ENCODE results near the gene STPG4. TPM values are rescaled to one million over a fixed set of nuclear protein-coding genes. Genes with fewer than 3 reads are reported as not detected.

The STPG4 gene
- total RNA-seq, 1 experiment from 2014 or later: 0.79 TPM

DNA sequence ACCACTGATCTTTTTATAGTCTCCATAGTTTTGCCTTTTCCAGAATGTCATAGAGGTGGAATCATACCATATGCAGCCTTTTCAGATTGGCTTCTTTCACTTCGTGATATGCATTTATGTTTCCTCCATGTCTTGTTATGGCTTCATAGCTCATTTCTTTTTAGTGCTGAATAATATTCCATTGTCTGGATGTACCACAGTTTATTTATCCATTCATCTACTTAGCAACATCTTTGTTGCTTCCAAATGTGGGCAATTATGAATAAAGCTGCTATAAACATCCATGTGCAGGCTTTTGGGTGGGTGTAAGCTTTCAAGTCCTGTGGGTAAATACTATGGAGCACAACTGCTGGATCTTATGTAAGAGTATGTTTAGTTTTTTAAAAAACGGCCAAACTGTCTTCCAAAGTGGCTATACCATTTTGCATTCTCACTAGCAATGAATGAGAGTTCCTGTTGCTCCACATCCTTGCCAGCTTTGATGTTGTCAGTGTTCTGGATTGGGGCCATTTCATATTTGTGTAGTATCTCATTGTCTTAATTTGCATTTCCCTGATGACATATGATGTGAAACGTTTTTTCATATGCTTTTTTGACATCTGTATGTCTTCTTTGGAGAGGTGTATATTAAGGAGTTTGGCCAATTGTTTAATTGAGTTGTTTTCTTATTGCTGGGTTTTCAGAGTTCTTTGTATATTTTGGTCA, 20.6 kb downstream of the STPG4 start:
- peaks cover 20% of the 10 kb centered on the region for H3K4me1 Mint-ChIP-seq (ENCODE audit: low read depth, unreplicated experiment)
- H3K4me3 Mint-ChIP-seq (ENCODE audit: unreplicated experiment): no peak overlapping the region
- ChIA-PET CTCF (interaction anchor here (1.2 kb wide), 1 partner anchor 188 kb away, joined by 3 read pairs; no protein-coding TSS in a partner anchor), POLR2A (no interaction called here)
- intact Hi-C loops (cut with micrococcal nuclease; ENCODE audit: unreplicated experiment): no loop called here
- H3K27me3 Mint-ChIP-seq (ENCODE audit: insufficient read depth, unreplicated experiment): no peaks in the 10 kb centered on the region
- Histone ChIP-seq H3K4me1 (peaks cover 2% of the 10 kb centered on the region; the same call in 1 of the 2 replicates), H3K36me3 (ENCODE audit: control insufficient read depth, insufficient read depth, low read length) (no peaks in the 10 kb centered on the region), H3K4me3 (ENCODE audit: low read depth, low read length) (no peak overlapping the region), H3K9me3 (no peaks in the 10 kb centered on the region), H3K27me3 (replicated peaks; ENCODE audit: control insufficient read depth, insufficient read depth, low read length) (no peaks in the 10 kb centered on the region)
- peaks cover 6% of the 10 kb centered on the region for H3K36me3 Mint-ChIP-seq (ENCODE audit: insufficient read depth, unreplicated experiment)
- DNase-seq: no peak
- H3K27ac Mint-ChIP-seq (ENCODE audit: unreplicated experiment): no peak overlapping the region
- peaks cover 14% of the 10 kb centered on the region for H3K9me3 Mint-ChIP-seq (ENCODE audit: unreplicated experiment)
- no TSS peak for BruUV-seq (replicated peaks)
- TF ChIP-seq CTCF (IDR thresholded peaks at IDR 0.05; ENCODE audit: insufficient read depth in 1 of 2, low read depth in 1 of 2, low read length in 1 of 2, severe bottlenecking in 1 of 2, unreplicated experiment in 1 of 2): no peak

- DNase-seq: peak in 1 of 2 experiments; percentile 36
- Histone ChIP-seq H3K4me1 (peaks cover 2% of the 10 kb centered on the region; the same call in 1 of the 2 replicates), H3K27me3 (replicated peaks; ENCODE audit: control insufficient read depth, insufficient read depth, low read length) (no peaks in the 10 kb centered on the region), H3K4me3 (ENCODE audit: low read depth, low read length) (no peak overlapping the region), H3K9me3 (no peaks in the 10 kb centered on the region), H3K36me3 (ENCODE audit: control insufficient read depth, insufficient read depth, low read length) (no peaks in the 10 kb centered on the region)
- no peaks in the 10 kb centered on the region for H3K27me3 Mint-ChIP-seq (ENCODE audit: insufficient read depth, unreplicated experiment)
- no TSS peak for BruUV-seq (replicated peaks)
- peaks cover 14% of the 10 kb centered on the region for H3K9me3 Mint-ChIP-seq (ENCODE audit: unreplicated experiment)
- H3K27ac Mint-ChIP-seq (ENCODE audit: unreplicated experiment): no peak overlapping the region
- ChIA-PET POLR2A (interaction anchor here (0.5 kb wide), 1 partner anchor 203 kb away, joined by 4 read pairs; no protein-coding TSS in a partner anchor), CTCF (interaction anchor here (0.7 kb wide), 1 partner anchor 156 kb away, joined by 3 read pairs; no protein-coding TSS in a partner anchor)
- intact Hi-C loops (cut with micrococcal nuclease; ENCODE audit: unreplicated experiment): no loop called here
- H3K4me1 Mint-ChIP-seq (ENCODE audit: low read depth, unreplicated experiment): peaks cover 20% of the 10 kb centered on the region
- no peak overlapping the region for H3K4me3 Mint-ChIP-seq (ENCODE audit: unreplicated experiment)
- no peaks in the 10 kb centered on the region for H3K36me3 Mint-ChIP-seq (ENCODE audit: insufficient read depth, unreplicated experiment)
- TF ChIP-seq CTCF (IDR thresholded peaks at IDR 0.05; ENCODE audit: insufficient read depth in 1 of 2, low read depth in 1 of 2, low read length in 1 of 2, severe bottlenecking in 1 of 2, unreplicated experiment in 1 of 2): no peak
Measured at GRCh38 chr2:47133046-47133445, 22.1 kb downstream of the STPG4 start.

GRCh38 chr2:47129191-47129706, 25.9 kb downstream of the STPG4 start:
- Mint-ChIP-seq H3K36me3 (ENCODE audit: insufficient read depth, unreplicated experiment) (peaks cover 6% of the 10 kb centered on the region), H3K9me3 (ENCODE audit: unreplicated experiment) (peaks cover 24% of the 10 kb centered on the region), H3K4me1 (ENCODE audit: low read depth, unreplicated experiment) (peaks cover 27% of the 10 kb centered on the region), H3K27me3 (ENCODE audit: insufficient read depth, unreplicated experiment) (no peaks in the 10 kb centered on the region), H3K27ac (ENCODE audit: unreplicated experiment) (no peak overlapping the region), H3K4me3 (ENCODE audit: unreplicated experiment) (no peak overlapping the region)
- DNase-seq: no peak
- ChIA-PET POLR2A (no interaction called here), CTCF (interaction anchor here (0.8 kb wide), 1 partner anchor 192 kb away, joined by 3 read pairs; no protein-coding TSS in a partner anchor)
- Histone ChIP-seq H3K4me3 (ENCODE audit: low read depth, low read length) (no peak overlapping the region), H3K9me3 (peaks cover 3% of the 10 kb centered on the region; the same call in 1 of the 2 replicates), H3K27me3 (replicated peaks; ENCODE audit: control insufficient read depth, insufficient read depth, low read length) (no peaks in the 10 kb centered on the region), H3K36me3 (ENCODE audit: control insufficient read depth, insufficient read depth, low read length) (no peaks in the 10 kb centered on the region), H3K4me1 (peaks cover 10% of the 10 kb centered on the region)
- BruUV-seq (replicated peaks): no TSS peak
- intact Hi-C loops (cut with micrococcal nuclease; ENCODE audit: unreplicated experiment): no loop called here
- no peak for TF ChIP-seq CTCF (IDR thresholded peaks at IDR 0.05; ENCODE audit: insufficient read depth in 1 of 2, low read depth in 1 of 2, low read length in 1 of 2, severe bottlenecking in 1 of 2, unreplicated experiment in 1 of 2)
